Mammary microvascular endothelial cell (primary cell): ENCODE measurements around the gene CD160. TPM values are rescaled to one million over a fixed set of nuclear protein-coding genes. Genes with fewer than 3 reads are reported as not detected.

Source experiments
- total RNA-seq: library from RNA; depleted of rRNA; stranded (reverse); fragments of >200 nt; gene quantifications from 2 replicates; pipeline ENCODE4 v1.2.3, GENCODE V29; 2015

CD160 gene, protein sequence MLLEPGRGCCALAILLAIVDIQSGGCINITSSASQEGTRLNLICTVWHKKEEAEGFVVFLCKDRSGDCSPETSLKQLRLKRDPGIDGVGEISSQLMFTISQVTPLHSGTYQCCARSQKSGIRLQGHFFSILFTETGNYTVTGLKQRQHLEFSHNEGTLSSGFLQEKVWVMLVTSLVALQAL
- total RNA-seq, result not detected in 2 replicates

DNA sequence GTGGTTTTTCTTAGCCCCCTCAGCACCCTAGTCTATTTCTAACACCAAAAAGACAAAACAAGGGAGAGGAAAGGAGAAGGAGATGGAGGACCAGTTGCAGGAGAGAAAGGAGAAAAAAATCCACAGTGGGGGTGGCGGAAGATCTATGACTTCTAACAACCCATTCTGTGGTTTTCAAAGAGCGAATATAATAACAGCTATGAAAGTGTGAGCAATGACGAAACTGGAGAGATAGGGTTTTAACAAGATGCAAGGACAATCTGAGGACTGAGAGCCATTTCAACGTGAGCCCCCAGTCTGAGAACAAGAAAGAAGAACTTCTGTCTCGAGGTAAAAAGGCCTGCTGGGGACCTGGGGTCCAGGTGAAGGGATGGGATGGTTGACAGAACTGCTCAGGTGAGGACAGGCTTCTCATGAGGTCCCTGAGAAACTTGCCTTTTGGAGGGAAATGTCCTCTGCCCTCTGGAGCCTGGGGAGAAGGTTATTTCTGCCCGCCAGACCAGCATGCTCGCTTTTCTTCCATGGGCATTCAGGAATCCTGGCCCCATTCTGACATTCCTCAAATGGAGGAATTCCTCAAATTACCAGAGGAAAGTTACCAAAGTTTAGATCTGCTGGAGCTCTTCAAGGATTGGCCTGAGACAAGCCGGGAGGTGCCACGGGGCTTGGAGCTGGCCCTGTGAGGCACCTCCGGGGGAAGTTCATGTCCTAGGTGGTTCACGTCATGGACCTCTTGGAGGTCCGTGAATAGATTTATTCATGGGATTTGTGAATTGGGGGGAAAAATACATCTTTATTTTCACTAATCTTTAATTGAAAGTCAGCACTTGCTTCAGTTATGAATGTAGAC, at the start of gene CD160:
TSS of gene CD160 (plus strand) at position 270 of the 850 bp plus-strand sequence. CDS start 8,829 bp downstream, outside the sequence.

DNA sequence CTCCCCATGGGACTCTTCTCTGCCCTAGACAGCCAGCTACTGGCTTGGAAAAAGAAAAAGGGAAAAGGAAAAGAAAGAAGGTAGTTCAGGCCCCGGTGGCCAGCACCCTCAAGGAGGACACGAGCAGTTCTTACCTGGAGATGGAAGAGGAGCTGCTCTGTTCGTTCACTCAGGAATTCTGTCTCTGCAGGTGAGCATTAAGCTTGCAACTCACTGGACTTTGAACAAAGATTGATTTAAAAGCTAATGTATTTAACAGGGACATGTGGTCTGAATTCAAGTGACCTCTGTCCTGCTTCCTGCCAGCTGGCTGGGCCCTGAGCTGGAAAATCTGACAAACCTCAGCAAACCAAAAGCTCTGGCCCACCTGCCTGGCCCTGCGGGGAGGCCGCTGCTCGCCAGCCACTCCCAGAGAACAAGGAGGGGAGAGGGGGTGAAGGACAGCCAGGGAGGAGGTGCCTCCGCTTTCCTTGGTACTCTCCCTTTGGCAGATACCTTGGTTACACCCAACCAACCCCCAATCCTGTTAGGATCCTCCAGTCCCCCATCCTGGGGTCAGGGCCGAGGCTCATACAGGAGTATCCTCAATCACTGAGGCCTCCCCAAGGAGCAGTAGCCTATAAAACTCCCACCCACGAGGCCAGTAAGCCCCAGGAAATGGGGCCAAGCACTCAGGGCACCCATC, 12.0 kb upstream of the CD160 start, which contains the start of gene PDZK1:
TSS of gene PDZK1 (minus strand) at position 186 of the 685 bp plus-strand sequence. CDS start 19,347 bp downstream, outside the sequence.

Other genes with a start within 250 kb of the CD160 start
- gene GPR89A, start 111.5 kb upstream of the CD160 start, total RNA-seq, result 15.4 and 22.3 TPM in 2 replicates
- gene PDZK1, start 12.1 kb upstream of the CD160 start, total RNA-seq, result not detected in 2 replicates
- gene RNF115, start 104.6 kb downstream of the CD160 start, total RNA-seq, result 15.6 and 16.7 TPM in 2 replicates
- 31.8 and 33.6 TPM in 2 replicates for gene POLR3C, start 104.7 kb downstream of the CD160 start, total RNA-seq
- gene NUDT17, start 126.1 kb downstream of the CD160 start, total RNA-seq, result 4.1 and 5.9 TPM in 2 replicates
- 19.3 and 21.2 TPM in 2 replicates for gene PIAS3, start 139.6 kb downstream of the CD160 start, total RNA-seq
- gene ANKRD35, start 166.4 kb downstream of the CD160 start, total RNA-seq, result 1.0 and 1.3 TPM in 2 replicates
- gene ITGA10, start 190.6 kb downstream of the CD160 start, total RNA-seq, result 10.0 and 10.2 TPM in 2 replicates
- gene PEX11B, start 199.2 kb downstream of the CD160 start, total RNA-seq, result 22.0 and 24.6 TPM in 2 replicates
- gene RBM8A, start 208.0 kb downstream of the CD160 start, total RNA-seq, result 198 and 213 TPM in 2 replicates
- 41.1 and 45.0 TPM in 2 replicates for gene LIX1L, start 238.5 kb downstream of the CD160 start, total RNA-seq
- gene ANKRD34A, start 245.1 kb downstream of the CD160 start, total RNA-seq, result 0.05 and 0.07 TPM in 2 replicates
- 15.9 and 20.9 TPM in 2 replicates for gene POLR3GL, start 245.2 kb downstream of the CD160 start, total RNA-seq